ENCODE measurements around the gene MOSMO.

- TF ChIP-seq POLR2A (IDR thresholded peaks at IDR 0.05) (no peak), CTCF (IDR thresholded peaks at IDR 0.05) (no peak)
Observed at GRCh38 chr16:22031483-22032083, 23.7 kb downstream of the MOSMO start.

Data from lower leg skin (tissue), 3 donors.